Placental pericyte (primary cell): Measurements from ENCODE around the gene TTF1. TPM values are rescaled to one million over a fixed set of nuclear protein-coding genes. Genes with fewer than 3 reads are reported as not detected.

Experiments
- small RNA-seq: library from RNA; depleted of rRNA; stranded (forward); fragments of <200 nt; gene quantifications from one replicate; pipeline ENCODE3, GENCODE V24; 2012; ENCODE audit warnings: low replicate concordance
- total RNA-seq: library from RNA; depleted of rRNA; stranded (reverse); fragments of >200 nt; gene quantifications from 2 replicates; pipeline ENCODE4 v1.2.3, GENCODE V29; 2012

The TTF1 gene
- 6.6 and 8.0 TPM in 2 replicates for total RNA-seq

GRCh38 chr9:132406554-132407122, at the start of gene TTF1:
TTF1 (minus strand) TSS chr9:132406840; CDS start chr9:132402821, 4,019 bp downstream.

DNA sequence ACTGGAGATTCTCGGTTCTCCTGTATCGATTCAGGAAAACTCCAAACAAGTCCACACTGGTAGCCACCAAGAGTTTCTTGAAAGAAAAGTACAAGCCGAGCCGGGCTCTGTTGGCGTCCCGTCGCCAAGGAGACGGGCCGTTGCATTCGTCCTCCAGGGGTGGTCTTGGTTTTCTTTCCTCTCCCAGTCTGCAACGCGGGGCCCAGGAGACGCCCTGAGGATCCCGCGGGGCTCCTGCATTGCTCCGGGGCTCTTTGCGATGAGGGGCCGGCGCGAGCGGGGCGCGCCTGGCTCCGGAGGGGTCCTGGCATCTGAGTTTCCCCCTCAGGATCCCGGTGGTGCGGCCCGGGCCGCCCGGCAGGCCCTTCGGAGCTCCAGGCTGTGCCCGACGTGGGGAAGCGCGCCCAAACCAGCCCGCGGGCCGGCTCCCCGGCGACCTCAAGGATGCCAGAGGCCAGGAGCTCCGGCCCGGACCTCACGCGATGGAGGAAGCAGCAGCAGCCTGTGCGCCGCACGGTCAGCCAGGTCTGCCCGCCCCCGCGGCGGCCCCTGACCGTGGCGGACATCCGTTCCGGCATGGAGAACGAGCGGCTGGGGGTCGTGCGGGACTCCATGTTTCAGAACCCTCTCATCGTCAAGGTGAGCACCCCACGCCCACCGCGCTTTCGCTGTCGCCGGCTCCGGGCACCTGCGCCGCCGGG, 3.3 kb upstream of the TTF1 start, which contains the start of gene CFAP77:
Gene CFAP77, plus strand, starts transcription at position 384 of the 701 bp plus-strand sequence. Its CDS starts 61 bp downstream, at position 445.

DNA sequence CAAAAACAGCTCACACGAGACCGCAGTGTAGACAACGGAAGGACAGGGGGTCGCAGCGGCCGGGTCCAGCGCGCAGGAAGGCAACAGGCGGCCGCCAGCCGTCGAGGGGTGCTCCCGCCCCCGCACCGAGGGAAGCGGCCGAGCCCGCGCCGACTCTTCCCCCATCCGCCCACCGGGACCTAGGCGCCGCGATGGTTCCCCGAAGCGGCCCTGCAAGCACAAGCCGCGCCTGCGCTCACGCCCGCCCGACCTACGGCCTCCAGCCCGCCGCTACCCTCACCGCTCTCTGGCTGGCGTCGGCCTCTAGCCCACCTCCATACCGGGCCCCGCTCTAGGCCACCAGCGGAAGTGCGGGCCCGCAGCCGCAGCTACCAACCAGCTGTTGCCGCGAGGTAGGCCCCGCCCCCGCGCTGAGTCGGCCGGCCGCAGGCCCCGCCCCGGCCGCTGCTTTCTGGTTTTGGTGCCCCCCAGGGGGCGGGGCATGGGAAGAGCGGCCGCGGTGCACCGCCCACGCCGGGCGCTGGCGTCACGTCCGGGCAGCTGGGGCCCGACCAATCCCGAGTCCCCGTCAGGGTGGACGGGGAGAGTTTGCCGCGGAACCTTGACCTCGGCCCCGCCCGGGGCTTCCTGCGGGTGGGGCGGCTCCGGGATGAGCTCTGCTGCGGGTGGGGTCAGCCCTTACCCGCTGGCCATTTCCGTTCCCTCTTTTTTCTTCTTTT, 51.8 kb downstream of the TTF1 start, which contains the start of gene SETX:
Gene SETX, minus strand, starts transcription at position 350 of the 719 bp plus-strand sequence. CDS start 5,558 bp downstream, outside the sequence.

Small RNAs within 50 kb of the gene (small RNA-seq; reads per million reads assigned to genes)
- 0.75 reads per million, percentile 33 among the genes with 10 or more reads in this experiment for gene RNU5D-2P

Other genes with a start within 250 kb of the TTF1 start
- 1.1 and 2.8 TPM in 2 replicates for gene NTNG2, start 244.8 kb downstream of the TTF1 start, total RNA-seq
- gene SETX, start 51.9 kb downstream of the TTF1 start, total RNA-seq, result 88.9 and 125 TPM in 2 replicates
- not detected in 2 replicates for gene CFAP77, start 3.4 kb upstream of the TTF1 start, total RNA-seq
- gene BARHL1, start 175.8 kb upstream of the TTF1 start, total RNA-seq, result not detected in 2 replicates